Stimulated activated CD4-positive, alpha-beta T cell treated with anti-CD3 and anti-CD28 coated beads, Interleukin-15, amount 100 ng/mL, for 48 hours (primary cell): Measurements from ENCODE around the gene PPIL6.

Experiments
- DNase-seq, 2 donors: peaks; one replicate each; pipeline ENCODE4 v3.0.0-alpha.2; 2020; ENCODE audit warnings: low read depth in 2 of 2

The PPIL6 gene

DNA sequence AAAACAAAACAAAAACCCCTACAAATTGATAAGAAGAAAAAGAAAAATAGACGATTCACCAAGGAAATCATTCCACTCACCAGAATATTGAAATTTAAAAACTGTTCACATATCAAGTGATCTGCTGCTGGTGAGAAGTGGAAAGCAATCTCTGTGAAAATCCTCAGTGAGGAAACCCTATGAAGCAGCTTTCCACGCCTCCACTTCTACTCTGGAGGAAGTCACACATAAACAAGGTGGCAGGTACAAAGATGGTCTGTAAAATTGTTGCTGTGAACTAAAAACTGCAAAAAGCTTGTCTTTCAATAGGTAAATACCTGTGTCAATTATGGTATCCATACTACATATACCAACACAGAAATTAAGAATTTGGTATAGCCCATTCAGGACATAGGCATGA, 76.7 kb downstream of the PPIL6 start:
- no peak for DNase-seq

DNA sequence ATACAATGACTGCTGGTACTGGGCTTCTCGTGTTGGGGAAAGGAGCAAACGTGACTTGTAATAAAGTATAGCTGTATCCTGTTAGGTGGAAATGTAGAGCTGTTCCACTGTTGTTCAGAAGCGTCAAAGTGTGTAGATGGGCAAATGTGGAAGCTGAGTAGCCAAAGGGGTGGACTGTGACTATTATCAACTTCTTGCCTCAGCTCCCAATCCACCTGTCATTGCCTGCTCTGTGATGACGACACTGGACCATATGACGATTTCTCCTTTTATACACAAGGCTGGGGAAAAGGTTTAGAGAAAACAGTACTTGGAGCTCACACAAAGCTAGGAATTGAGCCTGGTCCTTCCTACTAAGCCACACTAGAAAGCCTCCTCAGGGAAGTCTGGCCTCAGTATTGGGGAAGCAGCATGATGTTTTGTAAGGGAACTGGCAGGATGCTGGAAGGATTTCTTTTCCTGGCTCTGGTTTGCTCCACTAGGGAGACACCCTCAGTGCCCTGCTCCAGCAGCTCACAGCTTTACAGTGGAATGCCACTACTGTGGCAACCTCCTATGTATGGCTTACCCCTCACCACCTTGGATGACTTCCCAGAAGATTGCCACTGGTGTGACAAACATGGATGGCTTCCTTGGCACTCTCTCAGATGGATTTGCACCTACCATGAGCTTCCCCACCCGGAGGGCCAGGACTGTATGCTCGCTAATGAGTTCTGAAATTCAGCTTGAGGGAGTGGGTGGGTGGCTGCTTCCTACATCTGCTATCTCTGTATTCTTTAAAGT, 78.1 kb downstream of the PPIL6 start:
- no peak for DNase-seq

DNA sequence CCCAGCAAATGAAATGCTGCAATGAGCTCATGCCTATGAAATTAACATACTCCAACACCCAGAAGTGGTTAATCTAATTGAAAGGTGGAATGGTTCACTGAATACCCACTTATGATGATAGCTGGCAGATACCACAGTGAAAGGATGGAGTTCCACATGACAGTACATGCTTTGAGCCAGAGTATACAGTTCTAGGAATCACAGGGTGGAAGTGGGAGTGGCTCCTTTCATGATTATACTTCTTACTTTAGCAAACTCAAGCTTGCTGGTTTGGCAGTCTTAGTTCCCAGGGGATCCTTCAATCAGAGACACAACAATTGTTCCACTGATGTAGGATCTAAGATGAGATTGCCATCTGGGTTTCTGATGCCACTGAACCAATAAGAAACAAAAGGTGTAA, 79.6 kb downstream of the PPIL6 start:
- no peak for DNase-seq

DNA sequence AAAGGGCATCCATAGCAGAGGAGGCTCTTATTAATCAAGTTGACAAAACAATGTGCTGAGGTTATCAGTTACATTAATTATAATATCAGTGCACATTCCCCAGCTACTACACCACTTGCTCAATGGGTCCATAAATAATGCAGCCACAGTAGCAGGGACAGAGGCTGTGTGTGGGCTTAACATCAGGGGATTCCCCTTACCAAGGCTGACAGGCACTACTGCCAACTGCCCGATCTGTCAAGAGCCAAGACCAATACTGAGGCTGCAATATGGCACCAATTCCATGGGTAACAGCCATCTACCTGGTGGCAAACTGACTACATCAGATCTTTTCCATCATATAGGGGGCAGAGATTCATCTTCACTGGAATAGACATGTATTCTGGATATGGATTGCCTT, 80.1 kb downstream of the PPIL6 start:
- no peak for DNase-seq

DNA sequence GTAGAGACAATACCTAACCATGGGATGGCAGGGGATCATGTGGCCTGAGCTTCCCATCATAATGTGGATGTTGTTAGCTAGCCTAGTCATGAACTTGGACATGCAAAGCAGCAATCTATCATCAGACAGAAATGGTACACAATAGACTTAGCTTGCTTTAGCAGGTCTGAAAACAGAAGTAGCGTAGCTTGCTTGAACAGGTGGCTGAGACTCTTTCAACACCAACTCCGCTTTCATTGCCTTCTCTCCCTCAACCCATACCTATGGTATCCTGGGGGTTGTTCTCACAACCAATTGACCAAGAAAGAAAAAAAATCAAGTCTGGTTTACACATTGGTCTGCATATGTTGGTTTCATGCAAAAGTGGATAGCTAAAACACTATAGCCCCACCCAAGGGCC, 81.2 kb downstream of the PPIL6 start:
- DNase-seq: no peak

DNA sequence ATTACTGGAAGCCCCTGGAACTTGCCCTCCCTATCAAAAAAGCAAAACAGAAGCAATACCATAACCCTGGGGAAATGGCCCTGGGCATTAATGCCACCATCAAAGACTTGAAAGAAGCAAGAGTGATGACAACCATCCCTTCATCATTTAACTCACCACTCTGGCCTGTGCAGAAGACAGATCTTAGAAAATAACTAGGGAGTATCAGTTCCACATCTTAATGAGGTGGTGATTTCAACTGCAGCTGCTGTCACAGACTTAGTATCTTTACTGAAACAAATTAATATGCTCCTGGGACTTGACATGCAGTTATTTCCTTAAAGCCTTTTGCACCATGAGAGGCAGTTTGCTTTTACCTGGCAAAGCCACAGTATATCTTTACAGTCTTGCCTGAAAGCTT, 82.2 kb downstream of the PPIL6 start:
- DNase-seq: no peak

DNA sequence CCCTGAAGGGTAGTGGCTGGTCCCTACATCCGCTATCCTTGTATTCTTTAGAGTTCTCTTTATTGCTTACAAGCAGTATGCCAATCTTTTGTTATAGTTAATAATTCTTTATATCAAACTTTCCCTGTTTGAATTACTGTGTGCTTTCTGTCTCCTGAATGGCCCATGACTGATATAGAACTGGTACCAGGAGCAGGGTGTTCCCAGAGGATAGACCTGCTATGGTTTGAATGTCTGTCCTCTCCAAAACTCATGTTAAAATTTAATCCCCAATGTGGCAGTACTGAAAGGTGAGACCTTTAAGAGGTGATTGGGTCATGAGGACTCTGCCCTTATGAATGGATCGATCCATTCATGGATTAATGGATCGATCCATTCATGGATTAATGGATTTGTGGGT, 84.2 kb downstream of the PPIL6 start:
- DNase-seq: no peak

DNA sequence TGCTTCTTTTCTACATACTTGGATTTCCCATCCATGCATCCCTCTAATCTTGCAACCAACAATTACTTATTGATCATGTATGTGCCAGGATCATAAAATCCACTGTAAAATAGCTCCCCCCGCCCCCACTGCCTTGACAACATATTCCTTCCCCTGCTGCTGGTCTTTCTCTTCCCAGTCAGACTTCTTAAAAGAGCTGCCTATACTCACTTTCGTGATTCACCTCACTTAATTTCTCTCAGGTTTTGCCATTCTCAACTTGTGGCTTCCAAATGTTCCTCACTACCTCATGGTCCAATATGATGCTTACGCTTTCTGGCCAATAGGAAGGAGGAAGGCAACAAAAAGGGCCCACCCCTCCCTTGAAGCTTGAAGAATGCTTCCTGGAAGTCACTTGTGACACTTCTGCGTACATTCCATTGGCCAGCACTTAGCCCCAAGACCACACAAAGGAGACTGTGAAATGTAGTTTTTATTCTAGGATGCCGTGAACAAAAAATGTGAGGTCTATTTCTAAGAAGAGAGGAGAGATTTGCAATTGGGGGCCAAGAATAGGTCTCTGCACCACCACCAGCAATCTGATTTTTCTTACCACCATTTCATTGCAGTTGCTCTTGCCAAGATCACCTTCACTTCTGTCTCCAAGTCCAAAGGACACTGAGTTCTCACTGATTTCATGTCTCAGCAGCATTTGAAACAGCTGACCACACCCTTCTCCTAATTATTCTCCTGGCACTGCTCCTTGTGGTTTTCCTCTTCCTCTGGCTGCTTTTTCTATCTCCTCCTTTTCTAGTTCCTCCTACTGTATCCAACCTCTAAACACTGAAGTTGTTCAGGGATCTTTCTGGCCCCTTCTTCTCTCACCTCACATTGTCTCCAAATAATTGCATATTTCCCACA, 88.9 kb downstream of the PPIL6 start:
- DNase-seq: no peak

DNA sequence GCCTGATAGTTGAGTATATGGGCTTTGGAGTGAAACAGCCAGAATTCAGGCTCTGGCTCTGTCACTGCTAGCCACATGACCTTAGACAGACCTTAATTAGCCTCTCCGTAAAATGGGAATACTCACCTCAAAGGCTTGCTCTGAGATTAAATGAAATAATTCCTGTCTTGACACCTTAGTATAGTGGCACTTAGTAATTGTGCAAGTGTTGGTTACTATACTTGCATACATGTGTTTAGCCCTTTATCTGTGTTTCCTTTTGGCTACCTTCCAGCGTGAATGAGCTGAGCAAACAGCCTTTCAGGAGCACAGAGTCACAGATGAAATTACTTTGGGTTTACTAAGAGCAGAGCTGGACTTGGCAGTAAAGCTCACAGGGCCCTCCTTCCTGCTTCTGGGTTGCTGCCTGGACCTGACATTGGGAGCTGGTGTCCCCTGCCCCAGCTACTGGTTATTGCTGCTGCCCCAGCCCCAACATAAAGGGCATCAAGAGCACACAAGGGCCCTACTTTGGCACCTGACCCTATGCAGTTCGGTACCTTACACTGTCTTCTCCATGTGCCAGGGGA, 90.9 kb downstream of the PPIL6 start:
- no peak for DNase-seq

DNA sequence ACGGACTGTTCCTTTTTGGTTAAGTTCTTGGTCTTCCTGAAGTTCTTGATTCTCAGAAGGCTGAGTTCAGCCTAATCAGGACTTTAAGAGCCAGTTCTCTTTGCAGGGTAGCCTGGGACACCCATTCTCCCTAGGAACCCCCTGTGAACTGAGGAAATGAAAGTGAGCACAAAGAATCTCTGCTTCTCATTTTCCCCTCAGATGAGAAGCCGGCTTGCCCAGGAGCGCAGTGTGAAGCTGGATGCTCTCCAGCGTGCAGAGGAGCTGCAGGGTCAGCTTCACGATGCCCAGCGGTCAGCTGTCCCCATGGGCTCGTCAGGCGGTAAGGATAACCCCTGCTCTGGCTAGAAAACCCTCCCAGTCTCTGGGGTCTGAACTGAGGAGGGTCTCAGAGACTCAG, 92.2 kb downstream of the PPIL6 start:
- no peak for DNase-seq

DNA sequence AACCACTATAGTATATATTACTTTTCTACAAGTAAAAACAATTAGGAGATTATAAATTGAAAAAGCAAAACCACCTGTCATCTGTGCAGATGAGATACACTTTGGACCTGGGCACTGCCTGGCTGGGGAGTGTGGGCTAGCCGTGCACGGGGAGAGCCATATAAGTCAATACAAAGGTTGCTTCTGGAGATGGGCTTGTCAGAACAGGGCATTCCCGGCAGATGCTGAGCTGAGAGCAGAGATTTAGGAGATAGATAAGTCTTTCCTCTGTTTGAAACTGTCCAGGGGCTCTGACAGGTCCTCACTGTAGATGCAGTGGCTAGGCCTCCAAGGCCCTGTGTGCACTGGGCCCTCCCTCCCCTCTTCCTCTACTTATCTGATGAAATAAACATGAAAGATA, 92.6 kb downstream of the PPIL6 start:
- DNase-seq: no peak

DNA sequence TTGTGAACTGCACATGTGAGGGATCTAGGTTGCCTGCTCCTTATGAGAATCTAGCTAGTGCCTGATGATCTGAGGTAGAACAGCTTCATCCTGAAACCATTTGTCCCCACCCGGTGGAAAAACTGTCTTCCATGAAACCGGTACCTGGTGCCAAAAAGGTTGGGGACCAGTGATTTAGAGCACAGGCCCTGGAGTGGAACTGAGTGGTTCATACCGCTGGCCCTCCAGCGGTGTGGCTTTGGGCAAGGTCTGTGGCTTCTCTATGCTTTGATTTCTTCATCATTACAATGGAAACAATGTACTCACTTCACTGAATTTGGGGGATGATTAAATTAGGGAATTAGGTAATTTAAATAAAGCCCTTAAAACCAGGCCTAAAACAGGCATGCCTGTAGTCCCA, 94.4 kb downstream of the PPIL6 start:
- no peak for DNase-seq

DNA sequence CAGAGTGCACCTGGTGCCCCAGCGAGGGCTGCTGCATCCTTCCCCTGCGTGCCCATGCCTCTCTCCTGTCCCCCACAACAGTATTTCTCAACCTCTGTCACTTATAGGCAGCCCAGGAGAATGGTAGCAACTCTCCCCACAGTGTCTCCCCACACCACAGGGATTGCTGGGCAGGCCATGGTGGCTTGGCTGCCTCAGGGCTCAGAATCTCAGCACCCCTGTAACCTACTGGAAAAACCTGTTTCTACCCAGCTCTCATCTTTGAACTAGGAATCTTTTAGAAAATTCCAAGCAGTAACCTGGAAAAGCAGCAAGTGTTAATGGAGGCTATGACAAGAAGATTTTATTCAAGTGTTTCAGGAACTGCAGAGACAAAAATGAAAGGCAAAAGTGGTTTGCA, 96.2 kb downstream of the PPIL6 start:
- DNase-seq: no peak

DNA sequence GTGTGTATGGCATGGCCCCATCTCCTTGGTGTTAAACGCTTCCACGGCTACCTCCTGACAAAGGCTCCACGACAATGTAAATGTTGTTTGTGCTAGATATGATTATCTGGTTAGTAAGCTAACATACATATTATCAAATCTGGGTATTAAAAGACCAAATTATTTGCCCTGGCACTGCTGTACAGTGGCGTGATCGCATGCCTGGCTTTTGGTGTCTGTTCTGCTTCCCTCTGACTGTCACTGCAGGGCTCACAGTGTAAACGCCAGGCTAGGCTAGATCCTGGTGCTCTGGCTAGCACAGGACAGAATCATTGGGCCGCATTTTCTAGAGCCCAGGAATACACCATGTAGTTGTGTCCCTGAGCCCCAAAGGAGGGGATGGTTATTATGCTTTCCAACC, 96.9 kb downstream of the PPIL6 start:
- no peak for DNase-seq

DNA sequence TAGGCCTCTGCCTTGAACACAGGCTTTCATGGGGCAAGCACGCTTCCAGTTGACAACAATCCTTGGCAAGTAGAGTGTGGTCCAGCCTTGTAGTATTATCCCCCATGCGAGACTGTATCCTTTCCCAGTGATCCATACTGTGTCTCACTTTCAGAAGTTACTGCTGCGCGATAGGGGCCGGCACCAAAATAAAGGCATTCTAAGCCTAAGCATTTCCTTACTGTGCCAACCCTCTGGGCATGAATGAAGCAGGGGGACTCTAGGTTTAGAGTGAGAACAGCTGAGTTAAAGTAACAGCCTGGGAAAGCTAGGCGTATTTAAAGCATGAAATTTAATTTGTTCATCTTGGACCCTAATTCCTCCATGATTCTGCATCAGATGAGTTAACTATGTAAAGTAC, 97.5 kb downstream of the PPIL6 start:
- DNase-seq: no peak

DNA sequence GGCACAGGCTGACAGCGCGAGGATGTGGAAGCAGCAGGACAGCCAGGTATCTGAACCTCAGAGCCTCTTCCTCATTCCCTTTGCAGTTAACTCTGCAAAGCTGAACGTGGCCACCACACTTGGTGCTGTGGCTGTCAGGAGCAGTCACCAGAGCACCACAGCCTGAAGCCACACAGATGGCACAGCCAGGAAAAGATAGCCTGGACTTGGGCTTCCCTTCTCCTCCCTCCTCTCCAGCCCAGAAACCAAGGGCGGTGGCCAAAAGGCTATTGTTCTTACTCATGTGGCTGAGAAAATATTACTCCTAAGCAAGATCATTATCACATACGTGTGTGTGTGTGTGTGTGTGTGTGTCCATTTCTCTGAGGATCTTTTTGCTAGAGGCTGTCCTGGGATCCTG, 97.9 kb downstream of the PPIL6 start:
- no peak for DNase-seq

DNA sequence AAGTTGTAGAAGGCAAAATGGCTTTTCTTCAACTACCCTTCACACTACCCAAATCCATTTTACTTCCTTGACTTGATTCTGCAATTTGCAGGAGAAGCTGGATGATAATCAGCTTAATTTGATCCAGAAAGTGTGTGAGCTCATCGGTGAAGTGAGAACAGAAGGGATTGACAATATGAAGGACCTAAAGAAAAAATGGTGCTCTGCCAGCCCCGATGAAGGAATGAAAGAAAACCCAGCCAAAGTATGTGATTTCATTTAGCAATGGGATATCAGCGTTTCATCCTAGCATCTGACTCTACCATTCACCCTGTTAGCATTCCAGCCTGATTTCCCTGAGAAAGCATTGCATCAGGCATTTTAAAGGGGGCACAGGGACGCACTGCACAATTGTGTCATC, 99.6 kb downstream of the PPIL6 start:
- no peak for DNase-seq
